Measurements from ENCODE around the gene CLINT1. TPM values are rescaled to one million over a fixed set of nuclear protein-coding genes. Genes with fewer than 3 reads are reported as not detected.

The CLINT1 gene
- total RNA-seq, 1 experiment from 2014 or later = 214 TPM

DNA sequence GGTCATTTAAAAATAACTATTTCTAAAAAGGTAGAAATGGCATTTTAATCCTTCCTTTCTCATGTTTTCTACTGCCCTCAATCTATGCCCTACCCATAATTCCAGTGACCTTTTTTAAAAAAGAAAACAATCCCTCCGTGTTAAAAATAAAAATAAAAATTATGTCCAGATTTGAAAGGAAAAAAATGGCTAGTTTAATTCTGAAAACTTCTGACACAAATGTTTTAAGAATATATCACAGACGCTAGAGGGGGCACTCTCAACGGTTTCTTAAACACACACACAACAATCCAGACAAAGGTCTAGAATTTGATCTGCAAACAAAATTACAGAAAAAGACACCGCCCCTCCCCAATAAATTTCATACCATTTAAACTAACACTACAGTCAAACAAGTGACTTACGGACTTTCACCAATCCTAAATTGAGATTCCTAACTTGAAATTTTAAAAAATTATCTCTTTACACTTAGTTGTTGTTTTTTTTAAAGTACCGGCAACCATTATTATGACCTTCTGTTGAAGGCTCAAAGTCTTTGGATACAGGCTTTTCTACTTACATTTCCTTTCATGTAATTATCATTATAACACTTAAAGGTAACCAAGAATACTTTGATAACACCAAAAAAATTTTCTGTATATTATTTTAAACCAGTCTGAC is 38.2 kb downstream of the CLINT1 start:
- CTCF ChIA-PET = interaction anchor here (1.1 to 1.6 kb wide), 2 partner anchors 129 to 174 kb away, joined by 3 to 4 read pairs; no protein-coding TSS in a partner anchor

DNA sequence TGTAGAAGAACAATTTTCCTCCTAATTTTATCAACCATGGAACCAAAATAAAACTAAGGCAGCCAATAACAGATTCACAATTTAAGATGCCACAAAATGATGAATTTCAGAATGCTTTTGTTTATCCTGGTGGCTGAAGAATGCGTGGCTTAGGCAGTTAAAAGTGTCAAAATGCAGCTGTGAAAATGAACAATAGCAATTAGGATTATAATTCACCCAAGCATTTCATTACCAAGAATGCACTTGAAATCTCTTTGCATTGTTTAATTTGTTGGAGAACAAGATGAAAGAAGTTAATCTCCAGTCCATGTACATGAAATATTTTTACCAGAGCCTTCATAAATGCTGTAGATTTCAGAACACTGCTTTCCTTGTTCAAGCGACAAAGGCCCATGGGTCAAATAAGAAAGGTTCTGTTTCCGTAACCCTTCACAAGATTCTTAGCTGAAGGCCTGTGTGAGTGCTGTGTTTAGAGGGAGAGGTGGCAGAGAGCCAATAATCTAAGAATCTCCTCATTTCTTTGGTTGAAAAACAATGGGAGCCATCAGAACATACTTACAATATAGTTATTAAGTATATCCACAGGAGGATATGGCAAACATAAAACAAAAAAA is 39.3 kb downstream of the CLINT1 start:
- no peak overlapping the region for H3K4me3 Mint-ChIP-seq (ENCODE audit: low read depth, unreplicated experiment)
- BruUV-seq (replicated peaks) = no TSS peak
- no peaks in the 10 kb centered on the region for H3K9me3 Mint-ChIP-seq (ENCODE audit: low read depth, unreplicated experiment)
- peak overlapping the region; percentile 50 for H3K27ac Mint-ChIP-seq (ENCODE audit: unreplicated experiment)
- intact Hi-C loops (cut with micrococcal nuclease; ENCODE audit: unreplicated experiment) = loop anchor here (1.0 to 5.0 kb wide), 3 partner anchors 69 to 258 kb away; no protein-coding TSS in a partner anchor
- no peaks in the 10 kb centered on the region for H3K27me3 Mint-ChIP-seq (ENCODE audit: unreplicated experiment)
- H3K4me1 Mint-ChIP-seq (ENCODE audit: low read depth, unreplicated experiment) = peaks cover 35% of the 10 kb centered on the region
- TF ChIP-seq, protein P1, sequence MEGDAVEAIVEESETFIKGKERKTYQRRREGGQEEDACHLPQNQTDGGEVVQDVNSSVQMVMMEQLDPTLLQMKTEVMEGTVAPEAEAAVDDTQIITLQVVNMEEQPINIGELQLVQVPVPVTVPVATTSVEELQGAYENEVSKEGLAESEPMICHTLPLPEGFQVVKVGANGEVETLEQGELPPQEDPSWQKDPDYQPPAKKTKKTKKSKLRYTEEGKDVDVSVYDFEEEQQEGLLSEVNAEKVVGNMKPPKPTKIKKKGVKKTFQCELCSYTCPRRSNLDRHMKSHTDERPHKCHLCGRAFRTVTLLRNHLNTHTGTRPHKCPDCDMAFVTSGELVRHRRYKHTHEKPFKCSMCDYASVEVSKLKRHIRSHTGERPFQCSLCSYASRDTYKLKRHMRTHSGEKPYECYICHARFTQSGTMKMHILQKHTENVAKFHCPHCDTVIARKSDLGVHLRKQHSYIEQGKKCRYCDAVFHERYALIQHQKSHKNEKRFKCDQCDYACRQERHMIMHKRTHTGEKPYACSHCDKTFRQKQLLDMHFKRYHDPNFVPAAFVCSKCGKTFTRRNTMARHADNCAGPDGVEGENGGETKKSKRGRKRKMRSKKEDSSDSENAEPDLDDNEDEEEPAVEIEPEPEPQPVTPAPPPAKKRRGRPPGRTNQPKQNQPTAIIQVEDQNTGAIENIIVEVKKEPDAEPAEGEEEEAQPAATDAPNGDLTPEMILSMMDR (IDR thresholded peaks at IDR 0.05; ENCODE audit: unreplicated experiment) = no peak
- peaks cover 22% of the 10 kb centered on the region for H3K36me3 Mint-ChIP-seq (ENCODE audit: insufficient read depth, unreplicated experiment)
- CTCF ChIA-PET = interaction anchor here (0.6 to 1.6 kb wide), 3 partner anchors 78 to 175 kb away, joined by 3 to 6 read pairs (median 4); no protein-coding TSS in a partner anchor
- DNase-seq = no peak

More for the DNA sequence above, 38.2 kb downstream of the CLINT1 start:
- TF ChIP-seq, protein P1 (IDR thresholded peaks at IDR 0.05; ENCODE audit: unreplicated experiment) = no peak
- H3K4me1 Mint-ChIP-seq (ENCODE audit: low read depth, unreplicated experiment) = peaks cover 35% of the 10 kb centered on the region
- no peaks in the 10 kb centered on the region for H3K27me3 Mint-ChIP-seq (ENCODE audit: unreplicated experiment)
- peaks cover 18% of the 10 kb centered on the region for H3K36me3 Mint-ChIP-seq (ENCODE audit: insufficient read depth, unreplicated experiment)
- peak overlapping the region; percentile 7 for H3K27ac Mint-ChIP-seq (ENCODE audit: unreplicated experiment)
- no peaks in the 10 kb centered on the region for H3K9me3 Mint-ChIP-seq (ENCODE audit: low read depth, unreplicated experiment)
- peak; percentile 52 for DNase-seq
- intact Hi-C loops (cut with micrococcal nuclease; ENCODE audit: unreplicated experiment) = loop anchor here (1.0 to 2.0 kb wide), 2 partner anchors 68 to 98 kb away; no protein-coding TSS in a partner anchor
- no TSS peak for BruUV-seq (replicated peaks)
- no peak overlapping the region for H3K4me3 Mint-ChIP-seq (ENCODE audit: low read depth, unreplicated experiment)

DNA sequence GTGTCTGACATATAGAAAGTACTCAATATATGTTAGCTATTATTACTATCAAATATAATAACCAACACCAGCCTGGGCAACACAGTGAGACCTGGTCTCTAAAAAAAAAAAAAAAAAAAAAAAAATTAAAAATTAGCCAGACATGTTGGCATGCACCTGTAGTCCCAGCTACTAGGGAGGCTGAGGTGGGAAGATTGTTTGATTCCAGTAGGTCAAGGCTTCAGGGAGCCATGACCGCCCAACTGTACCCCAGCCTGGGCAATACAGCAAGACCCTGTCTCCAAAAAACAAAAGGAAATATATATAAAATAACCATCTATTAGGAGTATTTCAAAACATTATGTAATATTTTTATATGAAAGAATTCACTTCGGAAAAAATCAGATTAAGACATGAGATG is 40.6 kb downstream of the CLINT1 start:
- Mint-ChIP-seq H3K27ac (ENCODE audit: unreplicated experiment) (no peak overlapping the region), H3K27me3 (ENCODE audit: unreplicated experiment) (no peaks in the 10 kb centered on the region), H3K4me3 (ENCODE audit: low read depth, unreplicated experiment) (no peak overlapping the region), H3K4me1 (ENCODE audit: low read depth, unreplicated experiment) (peaks cover 35% of the 10 kb centered on the region), H3K9me3 (ENCODE audit: low read depth, unreplicated experiment) (no peaks in the 10 kb centered on the region), H3K36me3 (ENCODE audit: insufficient read depth, unreplicated experiment) (peaks cover 22% of the 10 kb centered on the region)
- no TSS peak for BruUV-seq (replicated peaks)
- intact Hi-C loops (cut with micrococcal nuclease; ENCODE audit: unreplicated experiment) = loop anchor here (5.0 kb wide), 1 partner anchor 259 kb away; no protein-coding TSS in a partner anchor
- TF ChIP-seq, protein P1 (IDR thresholded peaks at IDR 0.05; ENCODE audit: unreplicated experiment) = no peak
- CTCF ChIA-PET = interaction anchor here (0.6 to 2.8 kb wide), 4 partner anchors 87 to 260 kb away, joined by 3 to 20 read pairs (median 4); partner anchors contain the start of gene THG1L
- no peak for DNase-seq

DNA sequence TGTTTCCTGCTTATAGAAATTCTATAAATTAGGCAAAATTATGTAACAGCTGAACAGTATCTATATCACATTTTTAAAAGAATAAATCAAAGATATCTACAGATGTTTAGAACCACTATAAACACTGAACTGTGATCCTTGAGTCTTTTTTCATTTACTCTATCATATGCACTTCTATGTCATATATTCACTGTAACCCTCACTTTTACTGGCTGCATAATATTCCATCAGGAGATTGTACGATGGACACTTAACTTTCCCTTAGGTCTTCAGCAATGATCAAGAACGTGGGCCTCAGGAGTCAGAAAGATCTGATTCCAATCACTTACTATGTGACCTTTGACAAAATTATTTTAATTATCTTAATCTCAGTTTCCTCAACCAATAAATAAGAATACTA is 41.0 kb downstream of the CLINT1 start:
- DNase-seq = no peak
- no TSS peak for BruUV-seq (replicated peaks)
- Mint-ChIP-seq H3K36me3 (ENCODE audit: insufficient read depth, unreplicated experiment) (peaks cover 25% of the 10 kb centered on the region), H3K27ac (ENCODE audit: unreplicated experiment) (no peak overlapping the region), H3K4me1 (ENCODE audit: low read depth, unreplicated experiment) (peaks cover 35% of the 10 kb centered on the region), H3K9me3 (ENCODE audit: low read depth, unreplicated experiment) (no peaks in the 10 kb centered on the region), H3K4me3 (ENCODE audit: low read depth, unreplicated experiment) (no peak overlapping the region), H3K27me3 (ENCODE audit: unreplicated experiment) (no peaks in the 10 kb centered on the region)
- TF ChIP-seq, protein P1 (IDR thresholded peaks at IDR 0.05; ENCODE audit: unreplicated experiment) = no peak
- CTCF ChIA-PET = interaction anchor here (0.6 to 2.8 kb wide), 5 partner anchors 11 to 195 kb away, joined by 3 to 20 read pairs (median 4); partner anchors contain the start of gene THG1L
- intact Hi-C loops (cut with micrococcal nuclease; ENCODE audit: unreplicated experiment) = loop anchor here (2.0 to 5.0 kb wide), 2 partner anchors 39 to 259 kb away; no protein-coding TSS in a partner anchor
